UCSD-AML1 (cell line): ENCODE results near the gene CLCF1.

Experiments
- DNase-seq: peaks from one replicate; lab custom pipeline; 2025; ENCODE audit not compliant: unreplicated experiment; lab: John Stamatoyannopoulos, UW

Gene CLCF1

GRCh38 chr11:67376063-67376820 is 2.8 kb upstream of the CLCF1 start:
- DNase-seq: no peak

- no peak for DNase-seq
Measured at GRCh38 chr11:67375320-67376055, 2.1 kb upstream of the CLCF1 start.

- no peak for DNase-seq
Measured at GRCh38 chr11:67374571-67375281, 1.3 kb upstream of the CLCF1 start.

- DNase-seq: peak; percentile 59
Measured at GRCh38 chr11:67373648-67374570, 511 bp upstream of the CLCF1 start.

GRCh38 chr11:67372321-67372992 is 941 bp downstream of the CLCF1 start:
- DNase-seq: no peak

- DNase-seq: no peak
Measured at GRCh38 chr11:67371911-67372320, 1.5 kb downstream of the CLCF1 start.

- DNase-seq: peak; percentile 43
Measured at GRCh38 chr11:67371189-67371910, 2.0 kb downstream of the CLCF1 start.

- no peak for DNase-seq
Measured at GRCh38 chr11:67370351-67371076, 2.9 kb downstream of the CLCF1 start.

- no peak for DNase-seq
Measured at GRCh38 chr11:67369801-67370284, 3.6 kb downstream of the CLCF1 start.

GRCh38 chr11:67369275-67369674 is 4.1 kb downstream of the CLCF1 start:
- DNase-seq: no peak

GRCh38 chr11:67368621-67369020 is 4.8 kb downstream of the CLCF1 start:
- no peak for DNase-seq

- DNase-seq: no peak
Measured at GRCh38 chr11:67367761-67368227, 5.6 kb downstream of the CLCF1 start.

GRCh38 chr11:67366961-67367760 is 6.2 kb downstream of the CLCF1 start:
- no peak for DNase-seq

- DNase-seq: no peak
Measured at GRCh38 chr11:67366546-67366945, 6.9 kb downstream of the CLCF1 start.

- DNase-seq: no peak
Measured at GRCh38 chr11:67365736-67366444, 7.5 kb downstream of the CLCF1 start.

- no peak for DNase-seq
Measured at GRCh38 chr11:67364783-67365722, 8.3 kb downstream of the CLCF1 start.
